HFF-Myc (cell line): ENCODE results near the gene GIMAP1.

Source experiments
- DNase-seq: peaks from one replicate; pipeline ENCODE4 v3.0.0-alpha.2; 2011; ENCODE audit warnings: low read depth; ENCODE audit errors: extremely low read depth
- H3K4me3 ChIP-seq: replicated peaks from 2 replicates; pipeline ENCODE4 v1.5.1; 2011; ENCODE audit warnings: low read depth, mild to moderate bottlenecking, control low read depth, low read length
- CTCF ChIP-seq: IDR thresholded peaks from 2 replicates; pipeline ENCODE4 v1.5.1; 2012; ENCODE audit warnings: mild to moderate bottlenecking, low read depth, low read length, control low read depth; ENCODE audit errors: missing control alignments

Gene GIMAP1

GRCh38 chr7:150715738-150716137, 675 bp upstream of the GIMAP1 start:
- DNase-seq: no peak
- H3K4me3 ChIP-seq: no peak overlapping the region
- no peak for TF ChIP-seq CTCF

GRCh38 chr7:150716939-150717338, 526 bp downstream of the GIMAP1 start:
- DNase-seq: no peak
- no peak for TF ChIP-seq CTCF
- no peak overlapping the region for H3K4me3 ChIP-seq

- no peak overlapping the region for H3K4me3 ChIP-seq
These were observed 1.5 kb downstream of the GIMAP1 start for GRCh38 chr7:150717814-150718420.

GRCh38 chr7:150719436-150719835, 3.0 kb downstream of the GIMAP1 start:
- H3K4me3 ChIP-seq: no peak overlapping the region
- no peak for DNase-seq
- TF ChIP-seq CTCF: no peak

More at GRCh38 chr7:150717814-150718420, 1.5 kb downstream of the GIMAP1 start:
- TF ChIP-seq CTCF: no peak
- DNase-seq: no peak

GRCh38 chr7:150719960-150720891, 3.8 kb downstream of the GIMAP1 start:
- TF ChIP-seq CTCF: no peak
- no peak for DNase-seq
- no peak overlapping the region for H3K4me3 ChIP-seq

GRCh38 chr7:150721970-150722373, 5.6 kb downstream of the GIMAP1 start:
- TF ChIP-seq CTCF: no peak
- no peak for DNase-seq
- H3K4me3 ChIP-seq: no peak overlapping the region
